DMS114 treated with DMSO at 0.1 percent for 48 hours (cell line): ENCODE data around the gene ELF2.
"Not testable (repeated sequence)": the region's sequence is repeated elsewhere in the genome, so short reads cannot be mapped to it uniquely, and the experiment has no call there.

Source experiments
- DNase-seq: peaks from one replicate; lab custom pipeline; 2025; ENCODE audit not compliant: unreplicated experiment; lab: John Stamatoyannopoulos, UW

Gene ELF2

DNA sequence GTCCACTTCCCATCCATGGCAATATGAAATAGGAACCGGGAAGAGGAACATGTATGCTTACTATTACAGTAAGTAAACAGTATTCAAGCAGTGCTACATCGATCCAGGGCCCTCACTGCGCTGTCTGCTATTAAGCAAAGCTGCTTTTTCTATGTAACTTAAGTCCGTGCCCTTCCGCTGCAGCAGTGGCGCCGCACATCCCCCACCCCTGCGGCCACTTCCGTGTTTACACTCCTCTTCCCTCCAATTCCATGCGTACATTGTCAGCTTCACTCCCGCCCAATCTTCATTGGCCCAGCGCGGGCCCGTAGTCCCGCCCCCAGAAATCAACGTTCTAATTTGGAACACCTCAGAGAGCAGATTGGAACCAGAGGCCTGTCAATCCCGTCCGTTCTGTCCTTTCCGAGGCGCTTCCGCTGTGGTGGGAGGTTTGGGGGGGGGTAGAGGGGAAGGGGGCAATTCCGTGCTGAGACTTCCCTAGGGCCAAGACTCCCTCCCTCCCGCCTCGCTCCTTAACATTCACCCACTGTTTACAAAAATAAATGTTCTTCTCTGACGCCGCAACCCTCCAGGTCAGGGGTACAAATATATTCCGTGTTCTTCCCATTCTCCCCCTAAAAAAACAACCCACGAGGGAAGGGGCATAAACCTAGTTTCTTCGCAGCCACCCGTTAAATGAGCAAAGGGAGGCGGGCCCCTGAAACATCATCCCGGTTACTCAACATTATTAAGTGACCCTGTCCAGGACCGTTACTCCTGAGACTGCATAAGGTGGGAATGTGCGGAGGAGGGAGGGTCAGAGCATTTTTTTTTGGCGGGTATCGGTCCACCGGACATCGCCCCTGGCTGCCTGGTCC, 94.0 kb downstream of the ELF2 start:
- DNase-seq = peak; percentile 96

DNA sequence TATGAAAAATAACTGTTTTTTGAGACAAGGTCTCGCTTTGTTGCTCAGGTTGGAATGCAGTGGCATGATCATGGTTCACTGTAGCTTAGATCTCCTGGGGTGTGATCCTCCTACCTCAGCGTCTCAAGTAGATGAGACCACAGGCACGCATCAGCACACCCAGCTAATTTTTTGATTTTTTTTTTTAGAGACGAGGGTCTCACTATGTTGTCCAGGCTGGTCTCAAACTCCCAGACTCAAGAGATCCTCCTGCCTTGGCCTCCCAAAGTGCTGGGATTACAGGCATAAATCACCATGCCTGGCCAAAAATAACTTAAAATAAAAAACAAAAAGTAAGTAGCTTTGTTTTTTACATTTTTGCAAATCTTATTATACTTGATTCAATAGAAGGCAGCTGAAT, 98.1 kb downstream of the ELF2 start:
- DNase-seq = no peak

DNA sequence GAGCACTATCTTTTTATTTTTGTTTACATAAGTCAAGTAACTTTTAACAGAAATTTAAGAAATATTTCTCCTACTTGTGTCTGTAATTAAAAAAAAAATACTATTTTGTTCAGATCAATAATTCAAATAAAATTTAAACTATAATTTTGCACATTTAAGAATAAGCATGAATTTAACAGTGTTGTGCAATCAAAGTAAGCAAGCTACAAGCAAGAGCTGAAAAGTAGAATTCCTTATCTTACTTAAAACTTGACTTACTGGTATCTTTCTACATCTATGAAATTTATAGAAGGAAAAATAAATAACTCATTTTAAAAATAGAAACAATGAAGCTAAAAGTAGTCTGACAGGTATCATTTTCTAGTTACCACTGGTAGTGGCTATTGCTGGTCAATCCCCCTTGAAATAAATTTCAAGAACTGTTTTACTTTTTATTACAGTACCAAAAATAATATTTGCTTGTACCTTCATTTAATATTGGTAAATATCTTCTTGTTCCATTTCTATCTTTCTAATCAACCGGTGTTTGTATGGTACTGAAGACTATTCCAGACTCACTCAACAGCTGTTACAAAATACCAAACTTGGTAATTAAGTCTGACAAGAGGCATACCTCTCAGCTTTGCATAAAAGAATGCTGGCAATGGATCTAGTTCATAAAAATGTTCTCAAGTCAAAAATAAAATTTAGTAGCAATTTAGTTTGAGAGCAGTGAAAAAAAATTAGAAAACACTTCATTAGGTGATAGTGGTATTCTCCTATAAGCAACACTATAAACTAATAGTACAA, 99.3 kb downstream of the ELF2 start:
- no peak for DNase-seq

DNA sequence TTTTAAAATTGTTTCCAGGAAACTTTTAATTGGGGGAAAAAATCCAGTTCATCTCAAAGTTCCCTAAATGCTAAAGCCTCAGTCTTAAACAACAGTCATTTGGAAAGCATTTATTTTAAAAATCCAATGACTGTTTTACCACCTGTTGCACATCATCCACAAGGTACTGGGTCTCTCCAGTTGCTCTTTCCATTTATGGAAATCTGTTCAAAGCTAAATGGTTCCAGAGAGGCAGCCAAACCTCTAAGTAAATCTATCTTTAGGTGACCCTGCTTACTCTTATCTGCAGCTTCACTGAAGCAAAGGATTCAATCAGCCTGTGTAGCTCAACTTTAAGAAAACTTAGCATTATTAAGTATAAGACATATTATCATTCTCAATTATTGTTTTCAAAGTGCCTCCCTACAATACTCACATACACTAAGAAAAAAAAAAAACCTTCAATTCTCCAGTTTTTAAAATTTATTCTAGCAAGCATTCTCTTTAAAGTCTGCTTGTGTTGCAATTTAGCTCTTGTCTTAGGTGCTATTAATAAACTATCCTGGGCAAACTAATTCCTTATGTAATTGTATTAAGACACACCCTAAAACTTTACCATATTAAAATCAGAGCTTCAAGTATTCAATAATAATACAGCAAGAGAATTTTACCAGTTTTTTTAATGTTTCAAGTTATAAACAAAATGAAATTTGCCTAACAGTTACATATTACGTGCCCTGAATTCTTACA, 100.8 kb downstream of the ELF2 start:
- DNase-seq = no peak

DNA sequence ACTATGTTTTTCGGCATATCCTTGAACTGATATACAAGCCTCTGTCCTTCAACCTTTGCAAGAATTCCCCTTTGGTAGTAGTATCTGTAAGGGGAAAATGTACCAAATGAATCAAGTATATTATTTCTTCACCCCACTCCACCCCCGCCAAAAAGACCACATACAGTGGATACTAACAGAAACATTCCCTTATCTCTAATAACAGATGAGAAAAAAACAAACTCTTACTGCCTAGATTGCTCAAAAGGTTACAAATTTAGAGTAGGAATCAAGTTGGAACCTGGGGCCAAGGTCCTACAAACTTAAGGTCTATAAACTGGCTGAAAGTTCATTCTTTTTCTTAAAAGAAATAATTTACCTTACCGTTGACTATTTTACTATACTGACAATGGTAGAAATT, 116.4 kb downstream of the ELF2 start:
- no peak for DNase-seq

DNA sequence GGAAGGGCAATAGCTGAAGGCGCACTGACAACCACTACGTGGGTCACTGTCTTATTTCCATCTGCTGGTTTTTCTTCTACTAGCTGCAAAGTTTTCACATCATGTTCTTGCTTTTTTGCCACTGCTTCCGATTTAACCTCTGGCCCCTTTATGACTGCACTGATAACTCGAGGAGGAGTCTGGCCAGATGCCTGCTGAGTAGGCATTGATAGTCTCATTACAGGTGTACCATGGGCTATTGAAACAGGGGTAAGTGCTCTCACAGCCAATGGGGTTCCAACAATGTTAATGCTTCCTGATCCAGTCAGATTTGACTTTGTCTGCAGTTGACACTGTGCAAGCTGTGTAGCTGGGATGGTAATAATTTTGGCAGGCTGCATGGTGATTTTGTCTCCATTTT, 118.0 kb downstream of the ELF2 start:
- not testable (repeated sequence) for DNase-seq

DNA sequence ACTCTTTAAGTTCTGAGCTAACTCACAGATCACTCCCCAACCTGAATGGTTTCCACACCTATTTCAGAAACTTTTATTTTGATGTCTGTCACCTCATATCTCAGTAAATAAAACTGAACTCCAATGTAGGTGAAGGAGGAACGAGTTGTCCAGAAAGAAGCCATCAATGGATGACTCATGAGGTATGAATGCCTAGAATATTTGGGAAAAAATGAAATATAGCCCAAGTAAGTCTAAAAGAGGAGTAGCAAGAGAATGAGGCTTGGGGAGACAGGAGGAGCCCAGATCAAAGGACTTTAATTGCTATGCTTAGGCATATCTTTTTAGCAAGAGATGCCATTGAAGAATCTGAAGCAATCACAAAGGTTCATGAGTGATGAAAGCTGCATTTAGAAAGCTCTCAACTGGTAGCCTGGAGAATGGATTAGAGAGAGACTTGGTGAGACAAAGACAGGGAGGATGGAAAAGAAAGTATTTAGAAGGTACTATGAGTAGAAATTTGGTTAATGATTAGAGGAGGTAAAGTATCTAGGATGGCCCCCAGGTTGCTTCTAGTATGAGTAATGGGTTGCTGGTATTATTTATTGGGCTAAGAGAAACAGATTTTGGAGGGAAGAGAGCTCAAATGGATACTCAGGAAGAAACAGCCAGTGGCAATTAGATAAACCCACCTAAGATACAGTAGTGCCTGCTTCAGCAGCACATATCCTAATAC, 122.1 kb downstream of the ELF2 start:
- DNase-seq = no peak

DNA sequence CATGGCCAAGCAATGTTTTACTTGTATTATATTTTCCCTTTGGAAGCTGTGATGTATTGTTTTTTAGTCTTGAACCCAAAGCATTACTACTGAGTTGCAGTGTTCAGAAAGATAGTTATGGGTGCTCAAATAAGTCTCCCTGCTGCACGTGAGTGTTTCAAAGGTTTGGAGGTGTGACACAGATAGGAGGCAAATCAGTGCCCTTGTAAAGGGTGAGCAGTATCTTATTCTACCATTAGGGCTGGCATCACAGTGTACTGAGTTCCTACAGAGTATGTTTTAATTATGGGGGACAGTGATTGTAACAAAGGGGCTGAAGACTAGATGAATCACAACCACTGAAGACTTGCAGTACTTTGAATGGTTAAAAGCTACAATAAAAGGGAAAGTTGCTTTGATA, 123.1 kb downstream of the ELF2 start:
- no peak for DNase-seq

DNA sequence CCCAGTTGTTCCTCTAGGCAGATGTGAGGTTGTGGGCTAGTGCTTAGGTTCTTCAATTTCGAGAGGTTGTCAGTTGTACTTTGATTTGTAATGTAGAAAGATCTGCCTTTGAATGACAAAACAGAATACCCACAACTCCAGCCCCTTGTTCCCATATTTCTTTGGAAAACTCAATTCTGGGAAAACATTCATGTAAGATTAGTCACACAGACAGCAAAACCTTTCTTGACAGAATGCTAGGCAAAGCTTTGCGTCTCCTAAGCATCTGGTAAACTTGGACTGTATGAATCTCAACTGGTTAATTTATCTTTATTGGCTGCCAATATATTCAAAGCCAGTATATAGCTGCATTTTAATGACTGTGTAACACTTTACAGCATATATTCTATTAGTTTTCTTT, 126.6 kb downstream of the ELF2 start:
- no peak for DNase-seq

DNA sequence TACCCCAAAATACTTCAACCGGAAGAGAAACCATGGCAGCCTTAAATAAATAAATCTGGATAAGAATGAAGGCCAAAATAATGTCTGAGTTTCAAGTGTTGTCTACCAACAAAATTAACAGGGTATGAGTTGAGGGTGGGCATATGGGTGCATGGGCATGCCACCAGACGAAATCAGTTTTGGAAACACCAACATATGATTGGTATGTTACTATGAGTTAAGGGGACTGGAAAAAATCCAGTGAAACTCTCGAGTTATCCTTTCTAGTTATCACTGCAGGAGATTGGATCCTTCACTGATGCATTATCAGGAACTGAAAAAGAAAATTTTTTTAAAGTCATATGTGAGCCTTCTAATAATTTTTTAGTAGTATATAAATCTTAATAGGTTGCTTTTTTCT, 129.0 kb downstream of the ELF2 start:
- DNase-seq = no peak

DNA sequence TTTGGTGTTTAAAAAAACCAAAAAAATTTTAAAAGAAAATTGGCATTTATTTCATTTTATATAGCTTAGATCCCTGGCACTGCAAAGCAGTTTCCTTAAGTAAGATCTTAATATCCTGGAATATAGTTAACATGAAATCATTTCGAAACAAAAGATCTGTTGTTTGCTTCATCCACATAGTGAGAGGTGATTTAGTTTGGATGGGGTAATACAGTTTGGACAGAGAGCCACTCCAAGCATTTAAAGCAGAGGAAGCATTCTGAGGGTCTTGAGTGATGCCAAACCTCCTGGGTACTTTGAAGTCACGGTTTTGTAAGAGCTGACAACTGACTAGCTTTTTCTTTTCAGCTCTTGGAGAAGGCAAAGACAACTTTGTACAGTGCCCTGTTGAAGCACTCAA, 132.7 kb downstream of the ELF2 start:
- no peak for DNase-seq

DNA sequence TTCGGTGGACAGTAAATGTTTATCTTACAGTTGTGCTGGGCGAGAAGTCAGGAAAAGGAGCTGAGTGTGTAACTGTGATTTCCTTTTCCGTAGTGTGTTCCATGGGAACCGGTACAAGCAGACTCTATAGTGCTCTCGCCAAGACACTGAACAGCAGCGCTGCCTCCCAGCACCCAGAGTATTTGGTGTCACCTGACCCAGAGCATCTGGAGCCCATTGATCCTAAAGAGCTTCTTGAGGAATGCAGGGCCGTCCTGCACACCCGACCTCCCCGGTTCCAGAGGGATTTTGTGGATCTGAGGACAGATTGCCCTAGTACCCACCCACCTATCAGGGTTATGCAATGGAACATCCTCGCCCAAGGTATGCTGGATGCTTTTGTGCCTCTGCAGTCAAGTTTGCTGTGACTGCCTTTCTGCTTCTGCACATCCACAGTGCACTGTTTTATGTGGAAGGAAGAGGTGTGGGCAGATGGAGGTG, 134.0 kb downstream of the ELF2 start:
- DNase-seq = no peak

DNA sequence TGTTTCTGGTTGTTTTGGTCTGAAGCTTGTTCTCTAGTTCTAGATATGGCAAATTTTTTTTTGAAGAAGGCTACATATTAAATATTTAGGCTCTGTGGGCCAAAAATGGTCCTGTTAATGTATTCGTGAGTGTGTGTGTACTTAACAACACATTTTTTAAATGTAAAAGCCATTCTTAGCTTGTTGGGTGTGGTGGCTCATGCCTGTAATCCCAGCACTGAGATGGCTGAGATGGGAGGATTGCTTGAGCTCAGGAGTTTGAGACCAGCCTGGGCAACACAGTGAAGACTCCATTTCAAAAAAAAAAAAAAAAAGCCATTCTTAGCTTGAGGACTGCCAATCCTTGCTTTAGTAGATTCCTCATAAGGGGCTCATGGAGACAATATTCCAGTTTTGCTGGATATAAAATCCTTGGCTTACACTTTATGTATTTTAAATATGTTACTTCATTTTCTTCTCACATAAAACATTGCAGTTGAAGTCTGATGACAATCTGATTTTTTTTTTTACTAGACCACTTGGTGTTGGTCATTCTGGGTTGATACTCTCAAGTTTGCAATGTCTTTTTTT, 138.1 kb downstream of the ELF2 start:
- no peak for DNase-seq

DNA sequence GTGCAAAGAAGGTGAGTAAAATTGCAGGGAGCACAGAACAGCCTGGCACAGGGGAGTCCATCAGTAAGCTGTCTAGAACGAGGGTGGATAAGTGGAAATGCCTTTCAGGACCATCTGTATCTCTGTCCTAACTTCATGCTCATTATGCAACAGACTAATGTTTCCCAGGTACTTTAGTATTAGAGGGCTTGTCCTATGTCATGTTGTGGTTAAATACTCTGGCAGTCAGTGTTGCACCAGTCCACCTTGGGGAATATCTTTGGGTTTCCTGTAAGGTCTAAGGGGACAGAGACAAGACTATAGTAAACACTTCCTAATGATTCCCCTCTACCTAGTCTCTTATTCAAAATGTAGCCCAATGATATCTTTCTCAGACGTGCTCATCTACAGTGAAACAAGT, 140.1 kb downstream of the ELF2 start:
- DNase-seq = no peak

DNA sequence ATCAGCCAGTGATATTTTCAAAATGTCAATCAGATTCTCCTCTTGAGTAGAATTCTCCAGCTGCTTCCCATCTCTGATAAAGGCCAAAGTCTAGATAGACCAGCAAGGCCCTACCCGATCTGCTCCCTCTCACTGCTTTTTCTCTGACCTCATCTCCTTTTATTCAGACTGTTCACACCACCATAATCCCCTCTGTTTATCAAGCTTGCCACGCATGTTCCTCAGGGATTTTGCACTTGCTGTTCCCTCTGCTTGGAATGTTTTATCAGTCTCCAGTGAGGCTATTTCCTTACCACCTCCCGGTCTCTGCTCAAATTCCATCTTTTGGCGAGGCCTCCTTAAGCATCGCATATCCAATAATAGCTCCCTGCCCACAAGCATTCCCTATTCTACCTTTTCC, 141.4 kb downstream of the ELF2 start:
- DNase-seq = no peak

DNA sequence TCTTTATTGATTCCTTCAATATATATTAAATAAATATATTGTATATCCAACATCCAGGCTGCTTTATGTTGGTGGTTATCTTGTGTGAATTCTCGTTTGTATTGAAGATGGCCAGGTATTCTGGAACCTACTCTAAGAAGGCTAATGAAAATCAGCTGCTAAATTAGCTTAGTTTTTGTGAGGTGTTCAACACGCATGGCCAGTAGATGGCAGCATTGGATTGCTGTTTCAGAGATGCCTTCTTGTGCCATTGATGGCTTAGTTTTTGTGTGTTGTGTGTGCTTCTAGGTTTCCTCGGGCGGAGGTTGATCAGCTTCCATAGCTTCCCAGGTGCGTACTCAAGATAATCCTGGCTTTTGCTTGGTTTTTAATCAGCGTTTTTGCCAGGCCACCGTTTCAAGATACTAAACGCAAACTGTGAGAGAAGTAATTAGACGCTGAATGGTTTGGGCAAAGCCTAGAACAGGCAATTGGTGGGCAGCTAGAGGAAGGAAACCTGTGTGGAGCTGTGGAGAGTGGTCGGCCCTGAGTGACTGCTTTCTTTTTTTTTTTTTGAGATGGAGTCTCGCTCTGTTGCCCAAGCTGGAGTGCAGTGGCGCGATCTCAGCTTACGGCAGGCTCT, 146.3 kb downstream of the ELF2 start:
- DNase-seq = peak; percentile 24

DNA sequence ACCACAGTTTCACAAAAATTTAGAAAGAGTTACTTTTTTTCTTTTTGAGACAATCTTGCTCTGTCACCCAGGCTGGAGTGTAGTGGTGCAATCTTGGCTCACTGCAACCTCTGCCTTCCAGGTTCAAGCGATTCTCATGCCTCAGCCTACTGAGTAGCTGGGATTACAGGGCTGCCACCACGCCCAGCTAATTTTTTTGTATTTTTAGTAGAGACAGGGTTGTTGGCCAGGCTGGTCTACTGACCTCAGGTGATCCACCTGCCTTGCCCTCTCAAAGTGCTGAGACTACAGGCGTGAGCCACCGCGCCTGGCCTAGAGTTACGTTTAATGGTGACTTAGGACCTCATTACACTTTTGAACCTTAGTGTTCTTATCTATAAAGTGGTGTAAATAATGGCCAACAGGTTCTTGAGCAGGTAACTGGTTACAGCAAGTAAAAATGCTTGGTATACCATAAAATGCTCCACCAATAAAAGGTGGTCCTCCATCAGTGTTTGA, 147.1 kb downstream of the ELF2 start:
- DNase-seq = not testable (repeated sequence)

DNA sequence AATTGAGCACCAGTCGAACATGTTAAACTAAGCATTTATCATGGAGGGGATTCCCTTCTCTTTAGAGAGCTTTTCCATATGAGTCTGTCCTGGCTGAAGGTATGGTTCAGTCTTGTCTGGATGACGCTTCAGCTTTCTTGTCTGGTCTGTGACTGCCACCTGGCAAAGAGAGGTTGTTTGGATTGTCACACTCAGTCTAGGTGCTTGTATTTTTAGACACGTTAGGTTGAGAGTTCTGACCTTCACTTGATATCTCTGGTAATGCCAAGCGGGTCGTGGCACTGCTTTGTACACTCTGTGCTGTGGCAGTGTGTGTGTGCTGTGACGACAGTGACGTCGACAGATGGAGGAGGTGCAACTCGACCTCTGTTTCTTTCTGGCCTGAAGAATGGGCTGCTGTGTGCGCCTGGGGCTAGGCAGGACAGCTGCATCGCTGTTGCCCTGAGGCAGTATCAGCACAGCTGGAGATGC, 148.8 kb downstream of the ELF2 start:
- no peak for DNase-seq

DNA sequence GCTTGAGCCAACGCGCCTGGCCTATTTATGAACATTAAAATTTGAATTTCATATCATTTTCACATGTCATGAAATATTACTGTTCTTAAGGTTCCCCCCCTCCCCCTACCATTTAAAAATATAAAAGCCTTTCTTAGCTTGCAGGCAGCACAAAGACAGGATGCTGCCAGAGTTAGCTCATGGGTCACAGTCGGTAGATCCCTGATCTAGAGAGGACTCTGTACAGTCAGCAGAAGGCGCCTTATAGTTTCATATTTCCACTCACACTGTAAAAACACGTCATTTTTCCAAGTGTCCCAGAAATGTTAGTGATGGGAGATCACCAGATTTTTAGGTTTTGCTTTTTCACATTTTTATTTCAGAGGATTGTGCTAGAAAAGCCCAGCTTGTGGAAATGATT, 149.2 kb downstream of the ELF2 start:
- no peak for DNase-seq

DNA sequence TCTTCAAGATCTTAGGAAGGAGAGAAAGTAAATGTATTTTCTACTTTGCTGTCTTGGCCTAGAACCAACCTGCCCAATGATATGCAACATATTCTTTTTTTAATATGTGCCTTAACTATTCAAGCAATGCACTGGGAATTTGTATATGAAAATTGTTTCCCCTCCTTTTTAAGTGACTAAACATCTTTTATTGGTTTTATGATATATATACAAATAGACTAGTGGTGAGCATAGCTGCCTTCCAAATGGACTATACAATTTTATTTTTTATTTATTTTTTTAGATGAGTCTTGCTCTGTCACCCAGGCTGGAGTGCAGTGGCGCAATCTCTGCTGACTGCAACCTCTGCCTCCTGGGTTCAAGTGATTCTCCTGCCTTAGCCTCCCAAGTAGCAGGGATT, 151.2 kb downstream of the ELF2 start:
- DNase-seq = no peak
